ENCODE measurements around the gene PREB. TPM values are rescaled to one million over a fixed set of nuclear protein-coding genes. Genes with fewer than 3 reads are reported as not detected.

Gene PREB
- polyA plus RNA-seq, 3 donors = 70.0 to 78.2 (median 71.7) TPM

DNA sequence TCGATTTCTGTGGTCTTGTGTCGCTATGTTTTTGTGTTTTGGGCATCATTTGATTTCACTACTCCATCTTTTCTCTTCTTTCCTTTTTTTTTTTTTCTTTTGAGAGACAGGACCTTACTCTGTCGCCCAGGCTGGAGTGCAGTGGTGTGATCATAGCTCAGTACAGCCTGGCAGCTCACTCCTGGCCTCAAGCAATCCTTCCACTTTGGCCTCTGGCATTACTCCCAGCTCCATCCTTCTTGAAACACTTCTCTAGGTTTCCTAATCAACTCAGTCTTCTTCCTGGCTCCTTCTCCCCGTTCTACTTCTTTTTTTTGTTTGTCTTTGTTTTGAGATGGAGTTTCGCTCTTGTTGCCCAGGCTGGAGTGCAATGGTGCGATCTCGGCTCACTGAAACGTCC is 40.9 kb upstream of the PREB start:
- H3K36me3 Mint-ChIP-seq = no peaks in the 10 kb centered on the region
- no peaks in the 10 kb centered on the region for H3K79me2 ChIP-seq (ENCODE audit: insufficient read depth, low read length)
- peaks cover 8 to 13% (median 9%) of the 10 kb centered on the region in 3 donors for H3K27me3 Mint-ChIP-seq (ENCODE audit: low read depth in 3 of 3)
- no peak overlapping the region for H3K4me3 Mint-ChIP-seq
- no peak overlapping the region for H3K4me2 ChIP-seq (replicated peaks; ENCODE audit: extremely low read depth, low read length, poor library complexity, severe bottlenecking)
- no peak for DNase-seq
- H3K27ac Mint-ChIP-seq = no peak overlapping the region
- no peak for TF ChIP-seq CTCF (IDR thresholded peaks at IDR 0.05)
- H3K4me3 ChIP-seq (replicated peaks in 1 of 3; ENCODE audit: low read depth in 2 of 3, low read length in 3 of 3) = no peak overlapping the region
- no peak overlapping the region for H3K9ac ChIP-seq (ENCODE audit: insufficient read depth, low read length, poor library complexity, severe bottlenecking)
- 100% methylated on average over 4 of the region's 8 CpGs for WGBS (ENCODE audit: insufficient coverage)
- no peaks in the 10 kb centered on the region for H3K36me3 ChIP-seq (replicated peaks in 1 of 2; ENCODE audit: control insufficient read depth in 1 of 2, insufficient read depth in 2 of 2, low read length in 2 of 2)
- no peaks in the 10 kb centered on the region for H3K9me3 Mint-ChIP-seq
- no peak overlapping the region for H2AFZ ChIP-seq (ENCODE audit: insufficient read depth, low read depth, low read length, poor library complexity, severe bottlenecking)
- no peak overlapping the region for H3K27ac ChIP-seq (ENCODE audit: low read depth in 1 of 2, low read length in 2 of 2)
- H3K9me3 ChIP-seq (replicated peaks in 1 of 2; ENCODE audit: control insufficient read depth in 1 of 2, insufficient read depth in 1 of 2, low read length in 2 of 2) = no peaks in the 10 kb centered on the region
- peaks cover 1 to 3% of the 10 kb centered on the region in 2 donors for H3K4me1 ChIP-seq (ENCODE audit: control insufficient read depth in 1 of 2, insufficient read depth in 2 of 2, low read length in 2 of 2)
- H3K4me1 Mint-ChIP-seq = peaks cover 3% of the 10 kb centered on the region
- intact Hi-C loops (cut with micrococcal nuclease) = no loop called here
- no peaks in the 10 kb centered on the region for H3K27me3 ChIP-seq (ENCODE audit: control insufficient read depth in 2 of 2, insufficient read depth in 2 of 2, low read length in 2 of 2)
- no peaks in the 10 kb centered on the region for H4K20me1 ChIP-seq (ENCODE audit: insufficient read depth, low read length)

DNA sequence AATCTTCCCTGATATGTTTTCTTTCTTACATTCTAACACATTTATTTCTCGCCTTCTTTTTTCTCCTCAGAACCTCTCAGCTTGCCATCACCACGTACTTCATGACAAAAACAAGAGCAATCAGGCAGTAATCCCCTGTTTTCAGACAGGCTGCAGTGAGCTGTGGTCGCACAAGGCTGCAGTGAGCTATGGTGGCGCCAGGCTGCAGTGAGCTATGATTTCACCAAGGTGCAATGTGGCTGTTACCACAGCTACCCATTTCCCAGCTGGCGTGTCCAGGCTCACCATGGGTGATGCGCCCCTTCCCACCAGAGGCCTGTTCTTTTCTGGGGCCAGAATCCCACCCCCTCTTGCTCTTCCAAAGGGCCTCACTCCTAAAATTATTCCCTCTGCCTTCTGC is 40.2 kb upstream of the PREB start:
- H2AFZ ChIP-seq (ENCODE audit: insufficient read depth, low read depth, low read length, poor library complexity, severe bottlenecking) = no peak overlapping the region
- H3K4me2 ChIP-seq (replicated peaks; ENCODE audit: extremely low read depth, low read length, poor library complexity, severe bottlenecking) = no peak overlapping the region
- Mint-ChIP-seq H3K27me3 (ENCODE audit: low read depth in 3 of 3) (peaks cover 9 to 16% (median 13%) of the 10 kb centered on the region in 3 donors), H3K27ac (no peak overlapping the region), H3K4me3 (no peak overlapping the region), H3K9me3 (no peaks in the 10 kb centered on the region), H3K36me3 (no peaks in the 10 kb centered on the region), H3K4me1 (peaks cover 7% of the 10 kb centered on the region)
- no peak for TF ChIP-seq CTCF (IDR thresholded peaks at IDR 0.05)
- H4K20me1 ChIP-seq (ENCODE audit: insufficient read depth, low read length) = no peaks in the 10 kb centered on the region
- no peak overlapping the region for H3K27ac ChIP-seq (ENCODE audit: low read depth in 1 of 2, low read length in 2 of 2)
- no peak for DNase-seq
- no peak overlapping the region for H3K9ac ChIP-seq (ENCODE audit: insufficient read depth, low read length, poor library complexity, severe bottlenecking)
- H3K4me3 ChIP-seq (replicated peaks in 1 of 3; ENCODE audit: low read depth in 2 of 3, low read length in 3 of 3) = no peak overlapping the region
- no peaks in the 10 kb centered on the region for H3K36me3 ChIP-seq (replicated peaks in 1 of 2; ENCODE audit: control insufficient read depth in 1 of 2, insufficient read depth in 2 of 2, low read length in 2 of 2)
- no peaks in the 10 kb centered on the region for H3K79me2 ChIP-seq (ENCODE audit: insufficient read depth, low read length)
- peaks cover 5 to 9% of the 10 kb centered on the region in 2 donors for H3K4me1 ChIP-seq (ENCODE audit: control insufficient read depth in 1 of 2, insufficient read depth in 2 of 2, low read length in 2 of 2)
- intact Hi-C loops (cut with micrococcal nuclease) = no loop called here
- H3K27me3 ChIP-seq (ENCODE audit: control insufficient read depth in 2 of 2, insufficient read depth in 2 of 2, low read length in 2 of 2) = no peaks in the 10 kb centered on the region
- no peaks in the 10 kb centered on the region for H3K9me3 ChIP-seq (replicated peaks in 1 of 2; ENCODE audit: control insufficient read depth in 1 of 2, insufficient read depth in 1 of 2, low read length in 2 of 2)
- WGBS (ENCODE audit: insufficient coverage) = 96% methylated on average over 6 of the region's 6 CpGs

Measured in CD14-positive monocyte (primary cell).